Measurements from ENCODE around the gene SPINT2. TPM values are rescaled to one million over a fixed set of nuclear protein-coding genes. Genes with fewer than 3 reads are reported as not detected.
A peak's percentile ranks its signal among the peaks of the same experiment; 100 is the strongest.

SPINT2 gene
- total and polyA plus RNA-seq, 2 donors (not counting 1 experiment from before 2014, with no cell fraction given): 50.0 to 70.0 TPM

- Histone ChIP-seq H3K4me1 (ENCODE audit: control insufficient read depth in 2 of 2, insufficient read depth in 2 of 2, low read length in 2 of 2) (peaks cover 14 to 32% of the 10 kb centered on the region in 2 donors), H3K4me3 (ENCODE audit: control extremely low read depth in 1 of 5, extremely low read depth in 1 of 5, insufficient read depth in 1 of 5, low read depth in 2 of 5, low read length in 4 of 5) (no peak overlapping the region), H3K27me3 (replicated peaks in 1 of 4; ENCODE audit: control extremely low read depth in 1 of 4, control insufficient read depth in 3 of 4, insufficient read depth in 4 of 4, low read length in 3 of 4) (peaks cover 0 to 71% (median 37%) of the 10 kb centered on the region in 4 experiments), H3K4me2 (replicated peaks; ENCODE audit: low read depth, low read length, poor library complexity, severe bottlenecking) (no peak overlapping the region), H2AFZ (ENCODE audit: insufficient read depth, low read depth, low read length, poor library complexity, severe bottlenecking) (no peak overlapping the region), H3K27ac (ENCODE audit: low read length in 2 of 2) (no peak overlapping the region), H4K20me1 (ENCODE audit: control insufficient read depth, insufficient read depth, low read length, poor library complexity, severe bottlenecking) (no peaks in the 10 kb centered on the region), H3K79me2 (ENCODE audit: control insufficient read depth, insufficient read depth, low read length) (no peaks in the 10 kb centered on the region), H3K9me3 (ENCODE audit: control extremely low read depth in 1 of 3, control insufficient read depth in 2 of 3, insufficient read depth in 1 of 3, low read length in 2 of 3) (peaks cover 0 to 10% (median 0%) of the 10 kb centered on the region in 3 donors), H3K36me3 (replicated peaks in 1 of 2; ENCODE audit: control extremely low read depth in 1 of 2, control insufficient read depth in 1 of 2, extremely low read depth in 1 of 2, insufficient read depth in 2 of 2, low read length in 1 of 2) (no peaks in the 10 kb centered on the region), H3K9ac (ENCODE audit: low read length) (no peak overlapping the region)
- POLR2A ChIA-PET: no interaction called here
- Mint-ChIP-seq H3K4me3 (peak overlapping the region; percentile 13), H3K4me1 (peaks cover 19% of the 10 kb centered on the region), H3K27me3 (peaks cover 52% of the 10 kb centered on the region), H3K9me3 (ENCODE audit: insufficient read depth) (no peaks in the 10 kb centered on the region), H3K27ac (no peak overlapping the region)
- intact Hi-C loops (cut with micrococcal nuclease): loop anchor here (10.0 kb wide), 1 partner anchor 317 kb away; the partner anchor contains the start of genes SIPA1L3 and WDR87
- CTCF ChIA-PET: no interaction called here
- ATAC-seq (ENCODE audit: low read depth) (no peak), DNase-seq (no peak)
- 43% methylated on average over 51 of the region's 64 CpGs for WGBS (ENCODE audit: insufficient coverage)
- TF ChIP-seq CTCF (IDR thresholded peaks at IDR 0.05) (no peak), EZH2 (IDR thresholded peaks at IDR 0.05; ENCODE audit: borderline replicate concordance, insufficient read depth, low read depth, low read length, poor library complexity, severe bottlenecking) (no peak)
Measured at GRCh38 chr19:38221919-38222830, 42.2 kb upstream of the SPINT2 start.

- CTCF ChIA-PET: no interaction called here
- ATAC-seq (ENCODE audit: low read depth) (no peak), DNase-seq (no peak)
- Histone ChIP-seq H4K20me1 (ENCODE audit: control insufficient read depth, insufficient read depth, low read length, poor library complexity, severe bottlenecking) (no peaks in the 10 kb centered on the region), H3K4me1 (ENCODE audit: control insufficient read depth in 2 of 2, insufficient read depth in 2 of 2, low read length in 2 of 2) (peaks cover 20 to 40% of the 10 kb centered on the region in 2 donors), H3K27ac (ENCODE audit: low read length in 2 of 2) (no peak overlapping the region), H3K9ac (ENCODE audit: low read length) (no peak overlapping the region), H3K79me2 (ENCODE audit: control insufficient read depth, insufficient read depth, low read length) (no peaks in the 10 kb centered on the region), H3K4me3 (ENCODE audit: control extremely low read depth in 1 of 5, extremely low read depth in 1 of 5, insufficient read depth in 1 of 5, low read depth in 2 of 5, low read length in 4 of 5) (no peak overlapping the region), H3K27me3 (replicated peaks in 1 of 4; ENCODE audit: control extremely low read depth in 1 of 4, control insufficient read depth in 3 of 4, insufficient read depth in 4 of 4, low read length in 3 of 4) (peaks cover 0 to 78% (median 44%) of the 10 kb centered on the region in 4 experiments), H2AFZ (ENCODE audit: insufficient read depth, low read depth, low read length, poor library complexity, severe bottlenecking) (no peak overlapping the region), H3K9me3 (ENCODE audit: control extremely low read depth in 1 of 3, control insufficient read depth in 2 of 3, insufficient read depth in 1 of 3, low read length in 2 of 3) (peaks cover 0 to 15% (median 0%) of the 10 kb centered on the region in 3 donors), H3K4me2 (replicated peaks; ENCODE audit: low read depth, low read length, poor library complexity, severe bottlenecking) (peak overlapping the region; percentile 80), H3K36me3 (replicated peaks in 1 of 2; ENCODE audit: control extremely low read depth in 1 of 2, control insufficient read depth in 1 of 2, extremely low read depth in 1 of 2, insufficient read depth in 2 of 2, low read length in 1 of 2) (no peaks in the 10 kb centered on the region)
- intact Hi-C loops (cut with micrococcal nuclease): loop anchor here (10.0 kb wide), 1 partner anchor 318 kb away; the partner anchor contains the start of genes SIPA1L3 and WDR87
- POLR2A ChIA-PET: no interaction called here
- H3K4me3 Mint-ChIP-seq: peak overlapping the region; percentile 61
- H3K27me3 Mint-ChIP-seq: peaks cover 61% of the 10 kb centered on the region
- no peaks in the 10 kb centered on the region for H3K9me3 Mint-ChIP-seq (ENCODE audit: insufficient read depth)
- TF ChIP-seq CTCF (IDR thresholded peaks at IDR 0.05): no peak
- no peak for TF ChIP-seq EZH2 (IDR thresholded peaks at IDR 0.05; ENCODE audit: borderline replicate concordance, insufficient read depth, low read depth, low read length, poor library complexity, severe bottlenecking)
- peaks cover 25% of the 10 kb centered on the region for H3K4me1 Mint-ChIP-seq
- no peak overlapping the region for H3K27ac Mint-ChIP-seq
- 96% methylated on average over 2 of the region's 3 CpGs for WGBS (ENCODE audit: insufficient coverage)
Measured at GRCh38 chr19:38223119-38223523, 41.3 kb upstream of the SPINT2 start.

Data from B cell (primary cell).